Suprapubic skin (tissue), 4 donors: ENCODE results near the gene NR6A1. TPM values are rescaled to one million over a fixed set of nuclear protein-coding genes. Genes with fewer than 3 reads are reported as not detected.

Experiments
- DNase-seq, 2 donors: peaks; one replicate each; pipeline ENCODE4 v3.0.0-alpha.2; 2019; ENCODE audit warnings: low spot score in 2 of 2
- H3K27ac ChIP-seq: fragments of 200-600 bp; sonication (generic); one replicate; pipeline ENCODE4 v1.5.1; 2019
- H3K27me3 ChIP-seq: fragments of 200-600 bp; sonication (generic); one replicate; pipeline ENCODE4 v1.5.1; 2019
- H3K36me3 ChIP-seq: fragments of 200-600 bp; sonication (generic); one replicate; pipeline ENCODE4 v1.5.1; 2019
- H3K4me1 ChIP-seq: fragments of 200-600 bp; sonication (generic); one replicate; pipeline ENCODE4 v1.5.1; 2019
- H3K4me3 ChIP-seq: fragments of 200-600 bp; sonication (generic); one replicate; pipeline ENCODE4 v1.5.1; 2019; ENCODE audit warnings: mild to moderate bottlenecking
- H3K9me3 ChIP-seq: fragments of 200-600 bp; sonication (generic); one replicate; pipeline ENCODE4 v1.5.1; 2019
- CTCF ChIP-seq, 2 donors: fragments of 200-600 bp in 1 of 2; fragments of 450-650 bp in 1 of 2; sonication (generic) in 1 of 2; IDR thresholded peaks; one replicate each; pipeline ENCODE4 v1.5.1; 2016 to 2019; ENCODE audit warnings: antibody characterized with exemption in 2 of 2, mild to moderate bottlenecking in 1 of 2, moderate library complexity in 1 of 2
- EP300 ChIP-seq: sonication (generic); formaldehyde crosslinking; IDR thresholded peaks from one replicate; pipeline ENCODE4 v1.6.1; 2017; ENCODE audit warnings: antibody characterized with exemption
- POLR2A ChIP-seq, 2 donors: fragments of 450-650 bp; IDR thresholded peaks; one replicate each; pipeline ENCODE4 v1.6.1; 2017; ENCODE audit warnings: antibody characterized with exemption in 2 of 2, mild to moderate bottlenecking in 2 of 2, moderate library complexity in 2 of 2
- POLR2AphosphoS5 ChIP-seq, 3 donors: sonication (generic); formaldehyde crosslinking; IDR thresholded peaks; one replicate each; pipeline ENCODE4 v1.6.1; 2017; ENCODE audit warnings: antibody characterized with exemption in 3 of 3
- WGBS: methylation state at CpG from one replicate; pipeline ENCODE4 v1.1.5; 2018; 5-methylcytosine and 5-hydroxymethylcytosine counted together
- total RNA-seq, 4 donors: library from RNA; depleted of rRNA; stranded (reverse); fragments of >200 nt; gene quantifications; one replicate each; pipeline ENCODE4 v1.1.0, GENCODE V29; 2016

Gene NR6A1
- total RNA-seq, 4 donors from 2014 or later, result 6.5 to 10.1 (median 6.8) TPM

GRCh38 chr9:124522121-124523098 lies 248.7 kb downstream of the NR6A1 start:
- Histone ChIP-seq H3K4me3 (no peak overlapping the region), H3K36me3 (peaks cover 11% of the 10 kb centered on the region), H3K4me1 (no peaks in the 10 kb centered on the region), H3K27me3 (no peaks in the 10 kb centered on the region), H3K9me3 (no peaks in the 10 kb centered on the region), H3K27ac (no peak overlapping the region)
- no peak for TF ChIP-seq POLR2AphosphoS5 (IDR thresholded peaks at IDR 0.05)
- no peak for TF ChIP-seq POLR2A (IDR thresholded peaks at IDR 0.05)
- TF ChIP-seq CTCF (IDR thresholded peaks at IDR 0.05), result no peak
- no peak for TF ChIP-seq EP300
- no peak for DNase-seq
- WGBS, result 87% methylated on average over 7 of the region's 7 CpGs

- H3K9me3 ChIP-seq, result no peaks in the 10 kb centered on the region
- no peak for DNase-seq
- H3K4me1 ChIP-seq, result no peaks in the 10 kb centered on the region
- H3K36me3 ChIP-seq, result peaks cover 7% of the 10 kb centered on the region
- 100% methylated on average over 3 of the region's 3 CpGs for WGBS
- H3K27ac ChIP-seq, result no peak overlapping the region
- TF ChIP-seq EP300 (no peak), POLR2AphosphoS5 (IDR thresholded peaks at IDR 0.05) (no peak), POLR2A (IDR thresholded peaks at IDR 0.05) (no peak), CTCF (IDR thresholded peaks at IDR 0.05) (no peak)
- no peak overlapping the region for H3K4me3 ChIP-seq
- H3K27me3 ChIP-seq, result no peaks in the 10 kb centered on the region
Observed at GRCh38 chr9:124521142-124521541, 250.0 kb downstream of the NR6A1 start.

- no peaks in the 10 kb centered on the region for H3K4me1 ChIP-seq
- no peaks in the 10 kb centered on the region for H3K9me3 ChIP-seq
- no peak overlapping the region for H3K4me3 ChIP-seq
- TF ChIP-seq EP300, result no peak
- TF ChIP-seq POLR2A (IDR thresholded peaks at IDR 0.05), result no peak
- no peak for TF ChIP-seq POLR2AphosphoS5 (IDR thresholded peaks at IDR 0.05)
- TF ChIP-seq CTCF (IDR thresholded peaks at IDR 0.05), result no peak
- peaks cover 4% of the 10 kb centered on the region for H3K36me3 ChIP-seq
- no peak overlapping the region for H3K27ac ChIP-seq
- 79% methylated on average over 7 of the region's 7 CpGs for WGBS
- no peaks in the 10 kb centered on the region for H3K27me3 ChIP-seq
- DNase-seq, result no peak
Observed at GRCh38 chr9:124520206-124520596, 250.9 kb downstream of the NR6A1 start.

- peaks cover 4% of the 10 kb centered on the region for H3K36me3 ChIP-seq
- H3K4me1 ChIP-seq, result peaks cover 5% of the 10 kb centered on the region
- TF ChIP-seq EP300, result no peak
- TF ChIP-seq POLR2A (IDR thresholded peaks at IDR 0.05), result no peak
- TF ChIP-seq POLR2AphosphoS5 (IDR thresholded peaks at IDR 0.05), result no peak
- H3K4me3 ChIP-seq, result no peak overlapping the region
- no peak for DNase-seq
- WGBS, result over 99% methylated on average over 7 of the region's 7 CpGs
- no peaks in the 10 kb centered on the region for H3K27me3 ChIP-seq
- no peaks in the 10 kb centered on the region for H3K9me3 ChIP-seq
- no peak overlapping the region for H3K27ac ChIP-seq
Observed at GRCh38 chr9:124518116-124518515, 253.0 kb downstream of the NR6A1 start.

GRCh38 chr9:124517600-124517999 lies 253.5 kb downstream of the NR6A1 start:
- H3K9me3 ChIP-seq, result no peaks in the 10 kb centered on the region
- H3K4me3 ChIP-seq, result no peak overlapping the region
- no peak for DNase-seq
- no peaks in the 10 kb centered on the region for H3K27me3 ChIP-seq
- TF ChIP-seq POLR2A (IDR thresholded peaks at IDR 0.05), result no peak
- no peak for TF ChIP-seq CTCF (IDR thresholded peaks at IDR 0.05)
- no peak for TF ChIP-seq EP300
- TF ChIP-seq POLR2AphosphoS5 (IDR thresholded peaks at IDR 0.05), result no peak
- WGBS, result 68% methylated on average over 5 of the region's 5 CpGs
- peaks cover 5% of the 10 kb centered on the region for H3K4me1 ChIP-seq
- H3K36me3 ChIP-seq, result peaks cover 2% of the 10 kb centered on the region
- H3K27ac ChIP-seq, result no peak overlapping the region
